ENCODE results near the gene CSMD2.

DNA sequence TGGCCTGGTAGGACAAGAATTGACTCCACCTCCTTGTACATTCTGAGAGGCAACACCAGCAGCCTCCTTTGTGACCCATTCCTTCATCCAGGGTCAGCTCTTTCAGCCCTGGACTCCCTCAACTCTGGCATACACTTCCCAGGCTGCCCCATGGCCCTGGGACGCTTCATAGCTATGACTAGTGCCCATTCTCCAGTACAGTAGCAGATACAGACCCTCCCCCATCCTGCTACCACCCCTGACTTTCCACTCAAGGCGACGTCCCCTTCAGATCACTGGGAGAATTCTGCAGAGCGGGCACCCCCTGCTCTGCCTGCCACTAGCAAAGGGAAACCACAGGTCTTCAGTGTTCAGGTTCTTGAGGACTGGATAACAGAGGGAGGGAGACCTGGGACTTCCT, 400.9 kb downstream of the CSMD2 start:
- TF ChIP-seq, protein P1, sequence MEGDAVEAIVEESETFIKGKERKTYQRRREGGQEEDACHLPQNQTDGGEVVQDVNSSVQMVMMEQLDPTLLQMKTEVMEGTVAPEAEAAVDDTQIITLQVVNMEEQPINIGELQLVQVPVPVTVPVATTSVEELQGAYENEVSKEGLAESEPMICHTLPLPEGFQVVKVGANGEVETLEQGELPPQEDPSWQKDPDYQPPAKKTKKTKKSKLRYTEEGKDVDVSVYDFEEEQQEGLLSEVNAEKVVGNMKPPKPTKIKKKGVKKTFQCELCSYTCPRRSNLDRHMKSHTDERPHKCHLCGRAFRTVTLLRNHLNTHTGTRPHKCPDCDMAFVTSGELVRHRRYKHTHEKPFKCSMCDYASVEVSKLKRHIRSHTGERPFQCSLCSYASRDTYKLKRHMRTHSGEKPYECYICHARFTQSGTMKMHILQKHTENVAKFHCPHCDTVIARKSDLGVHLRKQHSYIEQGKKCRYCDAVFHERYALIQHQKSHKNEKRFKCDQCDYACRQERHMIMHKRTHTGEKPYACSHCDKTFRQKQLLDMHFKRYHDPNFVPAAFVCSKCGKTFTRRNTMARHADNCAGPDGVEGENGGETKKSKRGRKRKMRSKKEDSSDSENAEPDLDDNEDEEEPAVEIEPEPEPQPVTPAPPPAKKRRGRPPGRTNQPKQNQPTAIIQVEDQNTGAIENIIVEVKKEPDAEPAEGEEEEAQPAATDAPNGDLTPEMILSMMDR (conservative IDR thresholded peaks at IDR 0.05; ENCODE audit: low read length), result no peak
- no peak for TF ChIP-seq EZH2phosphoT487 (IDR thresholded peaks at IDR 0.05; ENCODE audit: borderline replicate concordance)
